ENCODE measurements around the gene STUB1.

DNA sequence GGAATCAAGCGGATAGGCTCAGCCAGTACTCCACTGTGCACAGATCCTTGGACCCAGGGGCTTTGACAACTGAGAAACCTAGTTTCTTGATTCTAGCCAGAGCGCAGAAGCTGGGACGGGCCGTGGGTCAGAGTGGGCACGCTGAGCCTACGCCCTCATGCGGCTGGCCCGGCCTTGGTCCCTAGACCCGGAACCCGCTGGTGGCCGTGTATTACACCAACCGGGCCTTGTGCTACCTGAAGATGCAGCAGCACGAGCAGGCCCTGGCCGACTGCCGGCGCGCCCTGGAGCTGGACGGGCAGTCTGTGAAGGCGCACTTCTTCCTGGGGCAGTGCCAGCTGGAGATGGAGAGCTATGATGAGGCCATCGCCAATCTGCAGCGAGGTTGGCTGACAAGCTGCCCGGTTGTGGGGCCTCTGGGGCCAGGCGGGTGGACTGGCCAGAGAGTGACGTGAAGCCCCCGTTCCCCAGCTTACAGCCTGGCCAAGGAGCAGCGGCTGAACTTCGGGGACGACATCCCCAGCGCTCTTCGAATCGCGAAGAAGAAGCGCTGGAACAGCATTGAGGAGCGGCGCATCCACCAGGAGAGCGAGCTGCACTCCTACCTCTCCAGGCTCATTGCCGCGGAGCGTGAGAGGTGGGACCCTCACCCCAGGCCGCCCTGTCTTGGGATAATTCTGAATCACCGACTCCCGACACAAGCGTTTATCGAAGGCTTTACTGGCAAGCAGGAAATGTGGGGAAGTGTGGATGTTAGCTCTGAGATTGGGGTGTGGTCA is 946 bp downstream of the STUB1 start:
- TF ChIP-seq, protein P1, sequence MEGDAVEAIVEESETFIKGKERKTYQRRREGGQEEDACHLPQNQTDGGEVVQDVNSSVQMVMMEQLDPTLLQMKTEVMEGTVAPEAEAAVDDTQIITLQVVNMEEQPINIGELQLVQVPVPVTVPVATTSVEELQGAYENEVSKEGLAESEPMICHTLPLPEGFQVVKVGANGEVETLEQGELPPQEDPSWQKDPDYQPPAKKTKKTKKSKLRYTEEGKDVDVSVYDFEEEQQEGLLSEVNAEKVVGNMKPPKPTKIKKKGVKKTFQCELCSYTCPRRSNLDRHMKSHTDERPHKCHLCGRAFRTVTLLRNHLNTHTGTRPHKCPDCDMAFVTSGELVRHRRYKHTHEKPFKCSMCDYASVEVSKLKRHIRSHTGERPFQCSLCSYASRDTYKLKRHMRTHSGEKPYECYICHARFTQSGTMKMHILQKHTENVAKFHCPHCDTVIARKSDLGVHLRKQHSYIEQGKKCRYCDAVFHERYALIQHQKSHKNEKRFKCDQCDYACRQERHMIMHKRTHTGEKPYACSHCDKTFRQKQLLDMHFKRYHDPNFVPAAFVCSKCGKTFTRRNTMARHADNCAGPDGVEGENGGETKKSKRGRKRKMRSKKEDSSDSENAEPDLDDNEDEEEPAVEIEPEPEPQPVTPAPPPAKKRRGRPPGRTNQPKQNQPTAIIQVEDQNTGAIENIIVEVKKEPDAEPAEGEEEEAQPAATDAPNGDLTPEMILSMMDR (IDR thresholded peaks at IDR 0.05), result no peak
- no peak for TF ChIP-seq POLR2A (IDR thresholded peaks at IDR 0.05)
